Loucy (cell line): ENCODE data around the gene DLGAP5.

Experiments used
- H2AFZ ChIP-seq: fragments of 200-600 bp; sonication (generic); 2 replicates; pipeline ENCODE4 v1.6.0; 2016; ENCODE audit warnings: antibody characterized with exemption, mild to moderate bottlenecking, low read length, moderate library complexity
- H3F3A ChIP-seq: fragments of 200-600 bp; 2 replicates; pipeline ENCODE4 v1.6.0; 2016; ENCODE audit warnings: antibody characterized with exemption, low read depth, mild to moderate bottlenecking
- H3K27me3 ChIP-seq: fragments of 200-600 bp; sonication (generic); 2 replicates; pipeline ENCODE4 v1.6.1; 2014; ENCODE audit warnings: low read length, mild to moderate bottlenecking; ENCODE audit not compliant: insufficient read depth, poor library complexity, severe bottlenecking
- H3K36me3 ChIP-seq: fragments of 200-600 bp; sonication (generic); 2 replicates; pipeline ENCODE4 v1.6.1; 2016; ENCODE audit warnings: low read length; ENCODE audit not compliant: insufficient read depth
- H3K4me1 ChIP-seq: fragments of 200-600 bp; sonication (generic); 2 replicates; pipeline ENCODE4 v1.5.1; 2014; ENCODE audit warnings: low read length, mild to moderate bottlenecking; ENCODE audit not compliant: insufficient read depth, poor library complexity, severe bottlenecking
- H3K4me2 ChIP-seq: fragments of 200-600 bp; sonication (generic); 2 replicates; pipeline ENCODE4 v1.6.0; 2014; ENCODE audit warnings: antibody characterized with exemption, low read length, low read depth, mild to moderate bottlenecking; ENCODE audit not compliant: poor library complexity, severe bottlenecking
- H3K4me3 ChIP-seq: fragments of 200-600 bp; sonication (generic); 2 replicates; pipeline ENCODE4 v1.5.1; 2014; ENCODE audit warnings: low read length, mild to moderate bottlenecking, mixed read lengths; ENCODE audit not compliant: poor library complexity, severe bottlenecking
- H3K79me2 ChIP-seq: fragments of 200-600 bp; sonication (generic); 2 replicates; pipeline ENCODE4 v1.6.1; 2014; ENCODE audit warnings: low read length; ENCODE audit not compliant: insufficient read depth
- H3K9ac ChIP-seq: fragments of 200-600 bp; sonication (generic); 2 replicates; pipeline ENCODE4 v1.6.0; 2014; ENCODE audit warnings: mild to moderate bottlenecking, low read depth, low read length, moderate library complexity; ENCODE audit not compliant: poor library complexity, severe bottlenecking
- H3K9me2 ChIP-seq: fragments of 200-600 bp; sonication (generic); replicated peaks from 2 replicates; pipeline ENCODE4 v1.6.1; 2016; ENCODE audit warnings: low read depth, low read length, mixed read lengths
- H3K9me3 ChIP-seq: fragments of 200-600 bp; sonication (generic); 2 replicates; pipeline ENCODE4 v1.6.1; 2014; ENCODE audit warnings: mild to moderate bottlenecking, antibody characterized with exemption, low read length, low read depth; ENCODE audit not compliant: insufficient read depth
- H4K20me1 ChIP-seq: fragments of 200-600 bp; sonication (generic); 2 replicates; pipeline ENCODE4 v1.6.0; 2014; ENCODE audit warnings: antibody characterized with exemption, low read length, mild to moderate bottlenecking; ENCODE audit not compliant: insufficient read depth, poor library complexity, severe bottlenecking
- CTCF ChIP-seq: fragments of 200-600 bp; sonication (generic); conservative IDR thresholded peaks from 2 replicates; pipeline ENCODE4 v1.5.1; 2014; ENCODE audit warnings: mild to moderate bottlenecking, antibody characterized with exemption, low read length
- EZH2phosphoT487 ChIP-seq: fragments of 200-600 bp; IDR thresholded peaks from 2 replicates; pipeline ENCODE4 v1.6.1; 2018; ENCODE audit warnings: antibody characterized with exemption, mild to moderate bottlenecking, moderate library complexity, borderline replicate concordance

DLGAP5 gene

DNA sequence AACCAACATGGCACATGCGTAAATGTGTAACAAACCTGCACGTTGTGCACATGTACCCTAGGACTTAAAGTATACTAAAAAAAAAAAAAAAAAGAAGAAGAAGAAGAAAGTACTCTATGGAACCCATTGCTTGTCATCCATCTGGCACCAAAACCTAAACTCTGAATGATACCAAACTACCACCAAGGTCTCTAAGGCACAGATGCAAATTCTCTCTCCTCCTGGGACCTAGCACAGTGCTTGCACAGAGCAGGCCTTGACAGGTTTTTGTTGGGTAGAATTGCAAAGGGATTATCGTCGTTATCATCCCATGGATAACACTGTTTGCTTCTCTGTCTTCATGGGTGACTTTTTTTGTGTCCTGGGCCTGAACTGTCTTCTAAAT lies 75.5 kb downstream of the DLGAP5 start:
- no peak overlapping the region for H3K9ac ChIP-seq
- H2AFZ ChIP-seq = no peak overlapping the region
- H3K4me2 ChIP-seq = no peak overlapping the region
- TF ChIP-seq EZH2phosphoT487 (no peak), CTCF (no peak)
- H3K9me2 ChIP-seq = no peaks in the 10 kb centered on the region
- peaks cover 10% of the 10 kb centered on the region for H3K4me1 ChIP-seq
- no peaks in the 10 kb centered on the region for H3K27me3 ChIP-seq
- no peaks in the 10 kb centered on the region for H3F3A ChIP-seq
- no peaks in the 10 kb centered on the region for H3K79me2 ChIP-seq
- no peaks in the 10 kb centered on the region for H4K20me1 ChIP-seq
- H3K9me3 ChIP-seq = no peaks in the 10 kb centered on the region
- no peak overlapping the region for H3K4me3 ChIP-seq
- no peaks in the 10 kb centered on the region for H3K36me3 ChIP-seq

- no peak overlapping the region for H2AFZ ChIP-seq
- no peaks in the 10 kb centered on the region for H3K9me2 ChIP-seq
- no peaks in the 10 kb centered on the region for H3K9me3 ChIP-seq
- H3K9ac ChIP-seq = no peak overlapping the region
- peaks cover 10% of the 10 kb centered on the region for H3K4me1 ChIP-seq
- TF ChIP-seq CTCF (no peak), EZH2phosphoT487 (no peak)
- H3K36me3 ChIP-seq = no peaks in the 10 kb centered on the region
- no peaks in the 10 kb centered on the region for H3K27me3 ChIP-seq
- no peaks in the 10 kb centered on the region for H3K79me2 ChIP-seq
- no peaks in the 10 kb centered on the region for H4K20me1 ChIP-seq
- H3K4me2 ChIP-seq = no peak overlapping the region
- H3F3A ChIP-seq = no peaks in the 10 kb centered on the region
- no peak overlapping the region for H3K4me3 ChIP-seq
Measured at GRCh38 chr14:55115460-55115859, 75.9 kb downstream of the DLGAP5 start.

DNA sequence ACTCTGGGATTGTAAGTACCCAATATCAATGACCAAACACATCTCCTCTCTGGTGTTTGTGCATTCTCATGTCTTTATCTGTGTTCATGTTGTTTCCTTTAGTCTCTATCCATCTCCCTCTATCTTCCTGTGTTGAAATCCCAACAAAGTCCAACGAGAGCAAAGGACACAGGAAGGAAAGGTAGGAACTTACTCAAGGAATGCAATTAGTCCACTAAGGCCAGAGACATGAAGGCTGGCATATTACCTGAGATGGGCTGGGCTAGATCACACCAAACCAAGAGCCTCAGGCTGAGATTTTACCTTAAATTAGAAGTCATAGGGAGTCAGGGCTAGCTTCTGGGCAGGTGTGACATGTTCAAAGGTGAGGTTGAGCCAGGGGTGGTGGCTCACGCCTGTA lies 76.7 kb downstream of the DLGAP5 start:
- no peaks in the 10 kb centered on the region for H4K20me1 ChIP-seq
- no peaks in the 10 kb centered on the region for H3K36me3 ChIP-seq
- H3K4me1 ChIP-seq = peaks cover 10% of the 10 kb centered on the region
- H3K79me2 ChIP-seq = no peaks in the 10 kb centered on the region
- H3K4me3 ChIP-seq = no peak overlapping the region
- TF ChIP-seq EZH2phosphoT487 (no peak), CTCF (no peak)
- no peak overlapping the region for H3K9ac ChIP-seq
- H3K9me3 ChIP-seq = no peaks in the 10 kb centered on the region
- H3K27me3 ChIP-seq = no peaks in the 10 kb centered on the region
- H2AFZ ChIP-seq = no peak overlapping the region
- H3K9me2 ChIP-seq = no peaks in the 10 kb centered on the region
- no peak overlapping the region for H3K4me2 ChIP-seq
- no peaks in the 10 kb centered on the region for H3F3A ChIP-seq
